ENCODE data around the gene PRADC1. TPM values are rescaled to one million over a fixed set of nuclear protein-coding genes. Genes with fewer than 3 reads are reported as not detected.

PRADC1 gene
- total and polyA plus RNA-seq, 9 of the 15 experiments (the other 6 are each of a cell fraction or from before 2014, with no cell fraction given): 7.3 to 47.4 (median 34.2) TPM

DNA sequence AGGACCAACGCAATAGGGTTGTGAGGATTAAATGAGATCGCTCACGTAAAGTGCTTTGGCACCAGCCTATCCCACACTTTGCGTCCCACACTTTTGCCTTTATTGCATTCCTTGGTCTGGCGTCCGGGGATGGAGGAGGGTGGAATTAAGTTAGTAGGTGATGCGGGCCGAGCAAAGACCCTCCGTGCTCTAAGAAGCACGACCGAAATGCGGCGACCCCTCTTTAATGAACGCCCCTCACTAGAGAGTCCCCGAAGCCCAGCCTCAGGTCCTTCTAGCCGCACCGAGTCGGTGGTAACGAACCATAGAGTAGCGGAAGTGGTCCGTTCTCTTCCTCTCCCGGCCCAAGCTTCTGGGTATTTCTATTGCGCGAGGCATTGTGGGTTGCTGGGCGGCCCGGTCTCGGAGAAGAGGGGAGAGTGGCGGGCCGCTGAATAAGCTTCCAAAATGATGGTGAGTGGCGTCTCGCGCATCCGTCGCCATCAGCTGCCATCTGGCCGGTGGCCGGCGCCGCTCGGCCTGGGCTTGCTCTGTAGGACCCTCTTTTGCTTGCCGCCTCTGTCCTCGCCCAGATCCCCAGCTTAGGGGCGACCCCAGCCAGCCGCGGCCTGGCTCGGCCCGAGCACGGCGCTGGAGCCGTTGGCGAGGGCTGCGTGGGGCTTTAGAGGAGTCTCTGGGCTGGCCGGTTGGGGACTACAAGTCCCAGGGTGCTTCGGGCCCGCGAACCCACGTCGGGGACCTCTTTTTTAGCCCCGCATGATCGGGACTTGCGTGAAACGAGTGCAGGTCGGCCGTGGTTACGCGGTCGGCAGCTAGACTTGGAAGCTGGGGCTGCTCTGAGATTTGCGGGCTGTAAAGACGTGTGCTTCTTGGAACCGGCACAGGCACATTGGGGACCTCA is 1.1 kb upstream of the PRADC1 start, which contains the start of gene CCT7 (continued):
- TF ChIP-seq SAFB (IDR thresholded peaks at IDR 0.05; ENCODE audit: borderline replicate concordance, low read depth, low read length) (peak; percentile 93), HCFC1 (IDR thresholded peaks at IDR 0.05; ENCODE audit: low read depth, low read length) (peak; percentile 76), ELF2 (CRISPR knock-in tag; IDR thresholded peaks at IDR 0.05) (no peak; the same call in 1 of the 2 replicates), ZEB2 (IDR thresholded peaks at IDR 0.05) (no peak), ZNF277 (CRISPR knock-in tag; IDR thresholded peaks at IDR 0.05; ENCODE audit: borderline replicate concordance) (no peak), RAD51 (IDR thresholded peaks at IDR 0.05; ENCODE audit: borderline replicate concordance, low read depth) (no peak; the same call in 1 of the 2 replicates), CXXC5 (CRISPR knock-in tag; IDR thresholded peaks at IDR 0.05) (peak; percentile 64), TAL1 (IDR thresholded peaks at IDR 0.05) (no peak), HOXB6 (CRISPR knock-in tag; IDR thresholded peaks at IDR 0.05; ENCODE audit: borderline replicate concordance) (no peak), TOE1 (IDR thresholded peaks at IDR 0.05; ENCODE audit: borderline replicate concordance) (peak; percentile 48; the same call in 1 of the 2 replicates), TOE1 (CRISPR knock-in tag; IDR thresholded peaks at IDR 0.05; ENCODE audit: borderline replicate concordance, low read depth) (no peak), ZNF707 (CRISPR knock-in tag; conservative IDR thresholded peaks at IDR 0.05) (no peak), EP300 (IDR thresholded peaks at IDR 0.05; ENCODE audit: low read length) (peak; percentile 9; the same call in 1 of the 2 replicates), TSC22D4 (tag; IDR thresholded peaks at IDR 0.05) (no peak), CCNT2 (IDR thresholded peaks at IDR 0.05; ENCODE audit: borderline replicate concordance, extremely low read depth, insufficient read length, low read depth, low read length) (no peak), PYGO2 (tag; IDR thresholded peaks at IDR 0.05) (no peak), NR2C2 (CRISPR knock-in tag; IDR thresholded peaks at IDR 0.05) (peak; percentile 46; the same call in 1 of the 2 replicates), NR2C2 (tag; IDR thresholded peaks at IDR 0.05) (peak; percentile 84)
- TF ChIP-seq, protein P1, sequence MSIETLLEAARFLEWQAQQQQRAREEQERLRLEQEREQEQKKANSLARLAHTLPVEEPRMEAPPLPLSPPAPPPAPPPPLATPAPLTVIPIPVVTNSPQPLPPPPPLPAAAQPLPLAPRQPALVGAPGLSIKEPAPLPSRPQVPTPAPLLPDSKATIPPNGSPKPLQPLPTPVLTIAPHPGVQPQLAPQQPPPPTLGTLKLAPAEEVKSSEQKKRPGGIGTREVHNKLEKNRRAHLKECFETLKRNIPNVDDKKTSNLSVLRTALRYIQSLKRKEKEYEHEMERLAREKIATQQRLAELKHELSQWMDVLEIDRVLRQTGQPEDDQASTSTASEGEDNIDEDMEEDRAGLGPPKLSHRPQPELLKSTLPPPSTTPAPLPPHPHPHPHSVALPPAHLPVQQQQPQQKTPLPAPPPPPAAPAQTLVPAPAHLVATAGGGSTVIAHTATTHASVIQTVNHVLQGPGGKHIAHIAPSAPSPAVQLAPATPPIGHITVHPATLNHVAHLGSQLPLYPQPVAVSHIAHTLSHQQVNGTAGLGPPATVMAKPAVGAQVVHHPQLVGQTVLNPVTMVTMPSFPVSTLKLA (conservative IDR thresholded peaks at IDR 0.05): peak in 1 of 2 experiments; percentile 58; a peak in 2 of 4 replicates
- TF ChIP-seq, protein P2, sequence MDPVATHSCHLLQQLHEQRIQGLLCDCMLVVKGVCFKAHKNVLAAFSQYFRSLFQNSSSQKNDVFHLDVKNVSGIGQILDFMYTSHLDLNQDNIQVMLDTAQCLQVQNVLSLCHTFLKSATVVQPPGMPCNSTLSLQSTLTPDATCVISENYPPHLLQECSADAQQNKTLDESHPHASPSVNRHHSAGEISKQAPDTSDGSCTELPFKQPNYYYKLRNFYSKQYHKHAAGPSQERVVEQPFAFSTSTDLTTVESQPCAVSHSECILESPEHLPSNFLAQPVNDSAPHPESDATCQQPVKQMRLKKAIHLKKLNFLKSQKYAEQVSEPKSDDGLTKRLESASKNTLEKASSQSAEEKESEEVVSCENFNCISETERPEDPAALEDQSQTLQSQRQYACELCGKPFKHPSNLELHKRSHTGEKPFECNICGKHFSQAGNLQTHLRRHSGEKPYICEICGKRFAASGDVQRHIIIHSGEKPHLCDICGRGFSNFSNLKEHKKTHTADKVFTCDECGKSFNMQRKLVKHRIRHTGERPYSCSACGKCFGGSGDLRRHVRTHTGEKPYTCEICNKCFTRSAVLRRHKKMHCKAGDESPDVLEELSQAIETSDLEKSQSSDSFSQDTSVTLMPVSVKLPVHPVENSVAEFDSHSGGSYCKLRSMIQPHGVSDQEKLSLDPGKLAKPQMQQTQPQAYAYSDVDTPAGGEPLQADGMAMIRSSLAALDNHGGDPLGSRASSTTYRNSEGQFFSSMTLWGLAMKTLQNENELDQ (CRISPR knock-in tag; IDR thresholded peaks at IDR 0.05; ENCODE audit: borderline replicate concordance): no peak
- TF ChIP-seq, protein P3, sequence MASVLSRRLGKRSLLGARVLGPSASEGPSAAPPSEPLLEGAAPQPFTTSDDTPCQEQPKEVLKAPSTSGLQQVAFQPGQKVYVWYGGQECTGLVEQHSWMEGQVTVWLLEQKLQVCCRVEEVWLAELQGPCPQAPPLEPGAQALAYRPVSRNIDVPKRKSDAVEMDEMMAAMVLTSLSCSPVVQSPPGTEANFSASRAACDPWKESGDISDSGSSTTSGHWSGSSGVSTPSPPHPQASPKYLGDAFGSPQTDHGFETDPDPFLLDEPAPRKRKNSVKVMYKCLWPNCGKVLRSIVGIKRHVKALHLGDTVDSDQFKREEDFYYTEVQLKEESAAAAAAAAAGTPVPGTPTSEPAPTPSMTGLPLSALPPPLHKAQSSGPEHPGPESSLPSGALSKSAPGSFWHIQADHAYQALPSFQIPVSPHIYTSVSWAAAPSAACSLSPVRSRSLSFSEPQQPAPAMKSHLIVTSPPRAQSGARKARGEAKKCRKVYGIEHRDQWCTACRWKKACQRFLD (CRISPR knock-in tag; IDR thresholded peaks at IDR 0.05): no peak

Data from K562 (cell line).